ENCODE results near the gene LRG1.
"Not testable (repeated sequence)": the region's sequence is repeated elsewhere in the genome, so short reads cannot be mapped to it uniquely, and the experiment has no call there.

Gene LRG1

GRCh38 chr19:4550018-4550417 is 10.2 kb upstream of the LRG1 start:
- DNase-seq, result no peak

- no peak for DNase-seq
These were observed 8.4 kb upstream of the LRG1 start for GRCh38 chr19:4548238-4548584.

GRCh38 chr19:4547303-4548237 is 7.7 kb upstream of the LRG1 start:
- no peak for DNase-seq

- DNase-seq, result no peak
These were observed 4.2 kb upstream of the LRG1 start for GRCh38 chr19:4543842-4544647.

GRCh38 chr19:4542896-4543841 is 3.3 kb upstream of the LRG1 start:
- DNase-seq, result no peak

GRCh38 chr19:4541806-4542145 is 1.9 kb upstream of the LRG1 start:
- DNase-seq, result not testable (repeated sequence)

GRCh38 chr19:4541114-4541805 is 1.4 kb upstream of the LRG1 start:
- no peak for DNase-seq

- DNase-seq, result no peak
These were observed 605 bp downstream of the LRG1 start for GRCh38 chr19:4539169-4539692.

GRCh38 chr19:4538601-4538954 is 1.3 kb downstream of the LRG1 start:
- no peak for DNase-seq

- DNase-seq, result no peak
These were observed 1.8 kb downstream of the LRG1 start for GRCh38 chr19:4537953-4538600.

- DNase-seq, result no peak
These were observed 3.0 kb downstream of the LRG1 start for GRCh38 chr19:4536798-4537197.

- peak; percentile 80 for DNase-seq
These were observed 4.8 kb downstream of the LRG1 start, which contains the start of gene PLIN5 for GRCh38 chr19:4534836-4535658. PLIN5 (minus strand) TSS chr19:4535224; CDS start chr19:4534074, 1,150 bp downstream.

- DNase-seq, result no peak
These were observed 5.9 kb downstream of the LRG1 start for GRCh38 chr19:4533835-4534424.

- no peak for DNase-seq
These were observed 6.5 kb downstream of the LRG1 start for GRCh38 chr19:4533334-4533733.

GRCh38 chr19:4531562-4532165 is 8.2 kb downstream of the LRG1 start:
- DNase-seq, result no peak

- DNase-seq, result no peak
These were observed 9.8 kb downstream of the LRG1 start for GRCh38 chr19:4529924-4530522.

- no peak for DNase-seq
These were observed 11.0 kb downstream of the LRG1 start for GRCh38 chr19:4528843-4529242.

GRCh38 chr19:4527377-4527776 is 12.5 kb downstream of the LRG1 start:
- DNase-seq, result not testable (repeated sequence)

GRCh38 chr19:4525563-4526002 is 14.3 kb downstream of the LRG1 start:
- no peak for DNase-seq
